Placental epithelial cell (primary cell): ENCODE data around the gene BORCS6. TPM values are rescaled to one million over a fixed set of nuclear protein-coding genes. Genes with fewer than 3 reads are reported as not detected.

Source experiments
- total RNA-seq: library from RNA; depleted of rRNA; stranded (reverse); fragments of >200 nt; gene quantifications from 2 replicates; pipeline ENCODE4 v1.2.3, GENCODE V29; 2012

Gene BORCS6
- total RNA-seq: 10.6 and 11.3 TPM in 2 replicates

DNA sequence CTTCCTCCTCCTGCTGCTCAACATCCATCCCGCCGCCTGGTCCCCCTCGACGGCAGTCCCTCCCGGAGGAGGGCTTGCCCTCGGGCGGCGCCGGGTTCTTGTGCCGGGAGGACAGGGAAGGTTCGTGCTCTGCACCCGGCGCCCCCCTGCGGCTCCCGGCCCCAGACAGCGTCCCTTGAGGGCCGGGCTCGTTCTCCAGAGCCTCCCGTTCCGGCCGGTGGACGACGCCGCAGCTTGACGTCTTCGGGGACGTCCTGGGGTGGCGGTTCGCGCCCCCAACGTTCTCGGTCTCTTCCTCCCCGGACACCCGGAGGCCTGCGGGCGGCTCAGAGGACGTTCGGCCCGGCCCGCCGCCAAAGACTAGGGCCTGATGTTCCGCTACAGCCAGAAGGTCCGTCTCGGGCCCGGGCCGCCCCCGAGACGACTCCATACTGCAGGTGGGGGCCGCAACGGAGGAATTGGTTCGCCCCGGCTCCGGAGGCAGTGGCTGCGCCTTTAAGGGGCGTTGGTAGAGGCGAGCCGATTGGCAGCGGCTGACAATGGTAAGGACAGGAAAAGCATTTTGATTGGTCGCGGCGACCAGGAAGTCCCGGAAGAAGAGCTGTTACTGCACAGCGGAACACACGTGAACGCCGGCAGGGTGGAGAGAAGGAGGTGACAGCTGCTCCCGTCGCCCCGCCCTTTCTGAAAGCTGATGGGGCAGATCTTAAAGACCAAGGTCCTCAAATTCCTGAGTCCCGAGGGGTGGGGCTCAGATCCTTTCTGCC lies at the start of gene BORCS6:
Gene BORCS6, minus strand, starts transcription at position 470 of the 767 bp plus-strand sequence. Its CDS starts 40 bp downstream, at position 430.

DNA sequence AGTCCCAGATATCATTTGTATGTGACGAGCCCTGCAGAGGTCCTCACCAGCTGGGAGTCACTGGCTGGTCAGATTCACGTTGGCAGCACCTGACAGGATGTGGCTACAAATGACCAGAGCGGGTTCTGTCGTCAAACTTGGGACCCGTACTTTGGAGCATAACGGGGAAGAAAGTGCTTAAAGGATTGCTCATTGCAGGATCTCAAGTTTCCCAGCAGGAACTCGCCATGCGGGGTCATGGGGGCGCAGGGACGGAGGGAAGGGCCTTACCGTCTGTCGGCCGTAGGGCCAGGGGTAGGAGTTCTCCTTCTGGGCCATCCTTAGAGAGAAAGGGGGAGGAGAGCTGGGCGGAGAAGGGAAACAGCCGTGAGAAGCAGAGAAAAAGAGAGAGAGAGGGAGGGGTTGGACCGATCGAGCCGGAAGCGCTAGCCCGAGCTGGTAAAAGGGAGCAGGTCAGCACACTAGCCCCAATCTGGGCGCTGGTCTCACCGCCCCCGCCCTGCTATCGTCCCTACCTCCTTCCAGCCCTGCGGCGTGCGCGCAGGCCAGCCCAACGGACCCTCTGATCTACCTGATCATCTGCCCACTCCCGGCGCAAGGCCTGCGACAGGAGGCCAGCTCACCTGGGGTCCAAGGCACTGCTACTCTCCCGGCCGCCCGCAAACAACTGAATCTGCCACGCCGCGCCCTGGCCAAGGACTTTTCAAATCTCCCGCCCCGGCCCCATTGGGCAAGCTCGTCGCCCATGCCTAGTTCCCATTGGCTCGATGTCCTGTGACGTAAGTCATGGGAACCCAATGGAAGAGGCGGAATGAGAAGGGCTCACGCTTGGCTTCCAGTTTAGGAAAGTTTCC lies 20.2 kb upstream of the BORCS6 start, which contains the start of gene AURKB:
Gene AURKB, minus strand, starts transcription at position 669 of the 854 bp plus-strand sequence. Its CDS starts 351 bp downstream, at position 318.

DNA sequence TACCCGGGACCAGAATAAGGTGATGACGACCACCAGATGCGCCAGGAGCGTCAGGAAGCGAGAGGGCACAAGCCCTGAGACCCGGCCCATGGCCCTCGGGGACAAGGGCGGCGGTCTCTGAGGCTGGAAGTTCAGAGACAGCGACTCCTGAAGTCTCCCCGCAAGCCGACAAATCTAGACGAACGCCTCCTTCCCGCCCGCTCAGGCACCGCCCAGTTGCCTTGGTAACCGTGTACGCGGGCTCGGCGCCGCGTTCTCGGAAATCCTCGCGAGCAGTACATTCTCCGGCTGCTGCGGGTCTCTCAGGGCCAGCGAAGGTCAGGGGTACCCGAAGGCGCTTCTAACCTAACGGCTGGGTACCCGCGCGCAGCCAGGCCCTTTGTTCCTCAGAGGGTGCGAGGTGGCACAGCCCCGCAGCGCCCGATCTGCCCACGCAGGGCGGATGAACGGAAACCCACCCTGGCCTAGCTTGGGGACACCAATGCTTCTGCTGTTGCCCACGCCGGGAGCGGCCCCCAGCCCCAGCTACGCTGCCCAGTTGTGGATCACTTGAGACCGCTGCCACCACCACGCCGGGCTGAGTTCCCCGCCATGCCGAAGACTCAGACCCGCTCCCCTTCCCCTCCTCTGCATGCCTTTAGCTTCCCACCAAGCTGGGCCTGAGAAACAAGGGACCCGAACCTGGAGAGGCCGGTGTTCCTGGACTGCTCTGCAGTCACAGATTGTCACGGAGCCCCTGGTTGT lies 13.6 kb downstream of the BORCS6 start, which contains the start of gene TMEM107:
Gene TMEM107, minus strand, starts transcription at position 184 of the 744 bp plus-strand sequence. Its CDS starts 94 bp downstream, at position 90.

DNA sequence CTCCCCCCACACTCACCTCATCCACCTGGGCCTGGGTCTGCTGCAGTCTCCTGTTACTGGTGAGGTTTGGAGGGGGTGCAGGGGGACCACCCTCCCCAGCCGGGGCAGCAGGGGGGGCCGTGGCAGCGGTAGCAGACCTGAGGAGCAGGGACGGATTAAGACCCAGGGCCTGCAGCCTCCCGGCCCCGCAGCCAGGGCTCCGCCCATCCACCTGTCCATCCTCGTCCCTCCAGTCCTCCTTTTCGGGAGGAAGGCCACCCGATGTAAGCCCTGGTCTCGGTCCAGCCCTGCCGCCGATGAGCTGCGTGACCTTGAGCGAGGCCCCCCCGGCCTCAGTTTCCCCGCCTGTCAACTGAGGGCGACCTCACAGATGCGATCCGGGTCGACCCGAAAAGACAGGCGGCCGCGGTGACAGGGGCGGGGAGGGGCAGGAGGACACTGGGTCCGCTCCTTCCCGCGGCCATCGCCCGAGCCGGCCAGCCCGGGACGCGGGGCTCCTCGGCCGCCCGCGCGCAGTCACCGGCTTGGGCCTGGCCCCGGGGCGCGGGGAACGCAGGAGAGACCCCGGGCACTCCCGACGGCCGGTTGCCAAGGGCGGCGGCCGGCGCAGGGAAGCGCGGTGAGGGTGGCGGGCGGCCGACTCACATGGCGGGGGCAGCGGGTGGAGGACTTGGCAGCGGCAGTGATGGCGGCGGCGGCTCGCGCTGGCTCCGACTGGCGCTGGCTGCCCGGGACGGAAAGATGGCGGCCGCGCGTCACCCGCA lies 27.6 kb downstream of the BORCS6 start, which contains the start of gene VAMP2:
Gene VAMP2, minus strand, starts transcription at position 716 of the 764 bp plus-strand sequence. Its CDS starts 69 bp downstream, at position 647.

DNA sequence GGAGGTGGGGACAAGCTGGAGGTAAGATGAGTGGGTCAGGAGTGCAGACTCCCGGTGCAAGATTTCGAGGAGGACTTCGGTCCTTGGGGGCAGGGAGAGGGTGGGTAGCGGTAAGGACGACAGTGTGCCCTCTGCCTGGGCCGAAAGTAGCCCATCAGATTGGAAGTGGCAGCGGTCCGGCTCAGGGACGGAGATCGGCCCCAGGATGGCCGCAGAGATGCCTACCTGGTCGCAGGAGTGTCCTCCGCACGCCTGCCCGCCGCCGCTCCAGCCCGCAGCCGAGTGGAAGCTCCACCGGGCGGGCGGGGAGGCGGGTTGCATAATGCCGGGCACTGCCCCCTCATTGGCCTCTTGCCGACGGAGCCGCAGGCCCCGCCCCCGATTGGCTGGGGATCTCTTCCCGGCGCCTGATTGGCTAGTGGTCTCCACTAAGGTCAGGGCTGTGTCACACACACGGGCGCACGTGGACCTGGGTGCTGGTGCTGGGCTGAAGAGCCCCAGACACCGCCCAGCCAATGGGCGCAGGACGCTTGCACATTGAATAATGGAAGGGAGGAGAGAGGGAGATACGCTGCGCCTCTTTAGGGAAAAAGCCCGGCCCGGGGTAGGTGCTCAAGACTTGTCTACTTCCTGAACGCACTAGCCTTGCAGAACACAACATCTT lies 37.7 kb downstream of the BORCS6 start, which contains the start of gene PER1:
Gene PER1, minus strand, starts transcription at position 293 of the 664 bp plus-strand sequence. CDS start 1,698 bp downstream, outside the sequence.

Other genes with a start within 250 kb of the BORCS6 start
- gene GUCY2D, start 187.6 kb downstream of the BORCS6 start, total RNA-seq: not detected in 2 replicates
- 0.11 and 0.79 TPM in 2 replicates for gene ALOX15B, start 151.1 kb downstream of the BORCS6 start, total RNA-seq
- not detected in 2 replicates for gene ALOX12B, start 102.5 kb downstream of the BORCS6 start, total RNA-seq
- 2.4 and 2.5 TPM in 2 replicates for gene ALOXE3, start 71.7 kb downstream of the BORCS6 start, total RNA-seq
- not detected in 2 replicates for gene HES7, start 66.1 kb downstream of the BORCS6 start, total RNA-seq
- 55.7 and 81.3 TPM in 2 replicates for gene PER1, start 37.8 kb downstream of the BORCS6 start, total RNA-seq
- gene VAMP2, start 27.2 kb downstream of the BORCS6 start, total RNA-seq: 2.8 and 5.5 TPM in 2 replicates
- gene TMEM107, start 13.8 kb downstream of the BORCS6 start, total RNA-seq: 31.6 and 67.1 TPM in 2 replicates
- 7.7 and 15.7 TPM in 2 replicates for gene AURKB, start 20.4 kb upstream of the BORCS6 start, total RNA-seq
- gene CTC1, start 57.9 kb upstream of the BORCS6 start, total RNA-seq: 7.1 and 8.6 TPM in 2 replicates
- gene PFAS, start 59.1 kb upstream of the BORCS6 start, total RNA-seq: 10.2 and 18.8 TPM in 2 replicates
- 8.6 and 14.9 TPM in 2 replicates for gene RANGRF, start 98.5 kb upstream of the BORCS6 start, total RNA-seq
- 0.65 and 0.79 TPM in 2 replicates for gene SLC25A35, start 105.2 kb upstream of the BORCS6 start, total RNA-seq
- gene ARHGEF15, start 120.1 kb upstream of the BORCS6 start, total RNA-seq: under 0.01 TPM in 1 of 2 replicates, not detected in the other
- gene ODF4, start 149.7 kb upstream of the BORCS6 start, total RNA-seq: not detected in 2 replicates
- 2,133 and 2,482 TPM in 2 replicates for gene RPL26, start 193.0 kb upstream of the BORCS6 start, total RNA-seq
- gene RNF222, start 207.6 kb upstream of the BORCS6 start, total RNA-seq: under 0.01 and 1.1 TPM in 2 replicates
- 106 and 113 TPM in 2 replicates for gene NDEL1, start 245.7 kb upstream of the BORCS6 start, total RNA-seq